ENCODE measurements around the gene COBLL1.

DNA sequence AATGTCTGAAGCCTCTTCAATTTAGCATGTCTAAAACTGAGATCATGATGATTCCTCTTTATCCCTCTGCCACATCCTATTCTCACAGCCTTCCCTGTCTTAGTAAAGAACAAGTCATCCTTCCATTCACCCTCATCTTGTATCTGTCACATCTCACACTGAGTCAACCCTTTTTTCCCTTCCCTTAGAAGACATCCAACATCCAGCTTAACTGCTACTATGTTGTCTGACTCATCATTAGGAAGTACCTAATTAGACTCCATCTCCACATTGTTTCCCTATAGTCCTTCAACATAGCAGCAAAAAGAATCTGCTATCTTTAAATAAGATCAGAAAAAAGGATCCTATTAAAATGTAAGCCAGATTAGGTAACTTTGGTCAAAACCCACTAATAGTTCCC is 135.1 kb downstream of the COBLL1 start:
- TF ChIP-seq, protein P1, sequence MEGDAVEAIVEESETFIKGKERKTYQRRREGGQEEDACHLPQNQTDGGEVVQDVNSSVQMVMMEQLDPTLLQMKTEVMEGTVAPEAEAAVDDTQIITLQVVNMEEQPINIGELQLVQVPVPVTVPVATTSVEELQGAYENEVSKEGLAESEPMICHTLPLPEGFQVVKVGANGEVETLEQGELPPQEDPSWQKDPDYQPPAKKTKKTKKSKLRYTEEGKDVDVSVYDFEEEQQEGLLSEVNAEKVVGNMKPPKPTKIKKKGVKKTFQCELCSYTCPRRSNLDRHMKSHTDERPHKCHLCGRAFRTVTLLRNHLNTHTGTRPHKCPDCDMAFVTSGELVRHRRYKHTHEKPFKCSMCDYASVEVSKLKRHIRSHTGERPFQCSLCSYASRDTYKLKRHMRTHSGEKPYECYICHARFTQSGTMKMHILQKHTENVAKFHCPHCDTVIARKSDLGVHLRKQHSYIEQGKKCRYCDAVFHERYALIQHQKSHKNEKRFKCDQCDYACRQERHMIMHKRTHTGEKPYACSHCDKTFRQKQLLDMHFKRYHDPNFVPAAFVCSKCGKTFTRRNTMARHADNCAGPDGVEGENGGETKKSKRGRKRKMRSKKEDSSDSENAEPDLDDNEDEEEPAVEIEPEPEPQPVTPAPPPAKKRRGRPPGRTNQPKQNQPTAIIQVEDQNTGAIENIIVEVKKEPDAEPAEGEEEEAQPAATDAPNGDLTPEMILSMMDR (IDR thresholded peaks at IDR 0.05; ENCODE audit: borderline replicate concordance, extremely low read depth, low read length, poor library complexity, severe bottlenecking), result no peak
- TF ChIP-seq EZH2 (IDR thresholded peaks at IDR 0.05; ENCODE audit: borderline replicate concordance, low read depth, low read length, severe bottlenecking), result no peak

Measured in DND-41 (cell line).